ENCODE results near the gene TMEM108.

TMEM108 gene

GRCh38 chr3:133074977-133075376 is 36.8 kb downstream of the TMEM108 start:
- Histone ChIP-seq H3K27me3 (ENCODE audit: insufficient read depth, low read length) (no peaks in the 10 kb centered on the region), H3F3A (ENCODE audit: insufficient read depth, low read length) (no peaks in the 10 kb centered on the region), H3K4me2 (ENCODE audit: low read length) (no peak overlapping the region), H3K9me3 (ENCODE audit: low read length) (no peaks in the 10 kb centered on the region), H4K20me1 (ENCODE audit: insufficient read depth, low read length) (no peaks in the 10 kb centered on the region), H3K4me3 (ENCODE audit: low read depth, low read length, poor library complexity, severe bottlenecking) (no peak overlapping the region), H3K4me1 (ENCODE audit: insufficient read depth, low read length, severe bottlenecking) (no peaks in the 10 kb centered on the region), H3K9me2 (ENCODE audit: low read depth, low read length) (no peaks in the 10 kb centered on the region), H3K36me3 (ENCODE audit: insufficient read depth, low read length) (no peaks in the 10 kb centered on the region), H3K79me2 (ENCODE audit: insufficient read depth, low read length) (no peaks in the 10 kb centered on the region), H3K9ac (ENCODE audit: low read length) (no peak overlapping the region), H3K27ac (ENCODE audit: low read depth, low read length, poor library complexity, severe bottlenecking) (no peak overlapping the region), H2AFZ (ENCODE audit: low read length) (no peak overlapping the region)
- no peak for TF ChIP-seq EZH2 (IDR thresholded peaks at IDR 0.05; ENCODE audit: borderline replicate concordance, low read length)
- TF ChIP-seq CTCF (IDR thresholded peaks at IDR 0.05; ENCODE audit: low read length): no peak

- Histone ChIP-seq H3K9me3 (ENCODE audit: low read length) (no peaks in the 10 kb centered on the region), H3K79me2 (ENCODE audit: insufficient read depth, low read length) (no peaks in the 10 kb centered on the region), H3K9me2 (ENCODE audit: low read depth, low read length) (no peaks in the 10 kb centered on the region), H4K20me1 (ENCODE audit: insufficient read depth, low read length) (no peaks in the 10 kb centered on the region), H3K4me3 (ENCODE audit: low read depth, low read length, poor library complexity, severe bottlenecking) (no peak overlapping the region), H3K36me3 (ENCODE audit: insufficient read depth, low read length) (no peaks in the 10 kb centered on the region), H3K9ac (ENCODE audit: low read length) (no peak overlapping the region), H3K27ac (ENCODE audit: low read depth, low read length, poor library complexity, severe bottlenecking) (no peak overlapping the region), H3K27me3 (ENCODE audit: insufficient read depth, low read length) (no peaks in the 10 kb centered on the region), H3K4me2 (ENCODE audit: low read length) (no peak overlapping the region), H2AFZ (ENCODE audit: low read length) (no peak overlapping the region), H3K4me1 (ENCODE audit: insufficient read depth, low read length, severe bottlenecking) (no peaks in the 10 kb centered on the region), H3F3A (ENCODE audit: insufficient read depth, low read length) (no peaks in the 10 kb centered on the region)
- no peak for TF ChIP-seq CTCF (IDR thresholded peaks at IDR 0.05; ENCODE audit: low read length)
Observed at GRCh38 chr3:133077688-133078087, 39.5 kb downstream of the TMEM108 start.

GRCh38 chr3:133079621-133080020 is 41.4 kb downstream of the TMEM108 start:
- TF ChIP-seq CTCF (IDR thresholded peaks at IDR 0.05; ENCODE audit: low read length): no peak
- H3K4me3 ChIP-seq (ENCODE audit: low read depth, low read length, poor library complexity, severe bottlenecking): no peak overlapping the region
- no peaks in the 10 kb centered on the region for H4K20me1 ChIP-seq (ENCODE audit: insufficient read depth, low read length)
- no peak overlapping the region for H3K27ac ChIP-seq (ENCODE audit: low read depth, low read length, poor library complexity, severe bottlenecking)
- H2AFZ ChIP-seq (ENCODE audit: low read length): no peak overlapping the region
- no peaks in the 10 kb centered on the region for H3K4me1 ChIP-seq (ENCODE audit: insufficient read depth, low read length, severe bottlenecking)
- H3F3A ChIP-seq (ENCODE audit: insufficient read depth, low read length): no peaks in the 10 kb centered on the region
- no peaks in the 10 kb centered on the region for H3K79me2 ChIP-seq (ENCODE audit: insufficient read depth, low read length)
- no peaks in the 10 kb centered on the region for H3K27me3 ChIP-seq (ENCODE audit: insufficient read depth, low read length)
- H3K4me2 ChIP-seq (ENCODE audit: low read length): no peak overlapping the region
- no peaks in the 10 kb centered on the region for H3K9me2 ChIP-seq (ENCODE audit: low read depth, low read length)
- no peak overlapping the region for H3K9ac ChIP-seq (ENCODE audit: low read length)
- H3K36me3 ChIP-seq (ENCODE audit: insufficient read depth, low read length): no peaks in the 10 kb centered on the region
- no peaks in the 10 kb centered on the region for H3K9me3 ChIP-seq (ENCODE audit: low read length)

All from OCI-LY1 (cell line).